ENCODE data around the gene CNTNAP3.
A peak's percentile ranks its signal among the peaks of the same experiment; 100 is the strongest.
"Not testable (repeated sequence)": the region's sequence is repeated elsewhere in the genome, so short reads cannot be mapped to it uniquely, and the experiment has no call there.

Gene CNTNAP3

DNA sequence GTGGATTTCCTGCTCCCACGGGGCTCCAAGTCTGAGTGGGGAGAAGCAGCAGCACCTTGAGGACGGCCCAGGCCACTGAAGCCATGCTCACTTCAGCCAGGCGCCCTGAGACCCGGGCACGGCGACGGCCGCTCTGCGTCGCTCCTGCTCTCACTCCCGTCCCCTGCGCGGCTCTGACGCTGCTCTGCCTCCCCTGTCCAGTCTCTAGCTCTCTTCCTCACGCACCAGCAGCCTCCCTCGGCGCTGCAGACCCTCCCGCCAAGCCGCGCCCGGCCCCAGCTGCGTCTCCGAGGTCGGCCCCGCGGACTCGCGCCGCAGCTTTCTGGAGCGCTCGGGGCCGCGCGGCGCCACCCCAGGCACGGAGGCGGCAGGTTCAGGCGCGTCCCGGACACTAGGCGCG is at the start of gene CNTNAP3:
CNTNAP3 (minus strand) TSS at position 188 of the 400 bp plus-strand sequence; CDS start at position 85, 103 bp downstream.
- not testable (repeated sequence) for DNase-seq

DNA sequence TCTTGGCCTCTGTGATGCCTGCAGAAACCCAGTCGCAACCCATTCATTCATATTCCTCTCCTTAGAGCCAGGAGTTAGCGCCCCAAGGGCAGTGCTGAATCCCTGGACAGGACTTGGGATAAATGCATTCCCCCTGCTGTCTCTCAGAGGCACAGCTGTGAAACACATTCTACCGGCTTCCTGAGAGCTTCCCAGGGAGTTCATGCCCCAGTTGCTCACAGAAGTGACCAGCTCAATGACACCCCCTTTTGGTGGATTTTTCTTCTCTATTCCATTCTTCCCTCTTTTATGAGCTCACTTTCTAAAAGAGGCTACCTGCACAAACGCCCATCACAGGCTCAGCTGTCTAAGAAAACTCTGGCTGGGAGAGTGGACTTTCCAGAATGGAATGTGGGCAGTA is 8.0 kb downstream of the CNTNAP3 start:
- not testable (repeated sequence) for DNase-seq

GRCh38 chr9:39242513-39242912 is 45.5 kb downstream of the CNTNAP3 start:
- DNase-seq: not testable (repeated sequence)

GRCh38 chr9:39232130-39232991 is 55.6 kb downstream of the CNTNAP3 start:
- not testable (repeated sequence) for DNase-seq

GRCh38 chr9:39215976-39216375 is 72.0 kb downstream of the CNTNAP3 start:
- DNase-seq: not testable (repeated sequence)

DNA sequence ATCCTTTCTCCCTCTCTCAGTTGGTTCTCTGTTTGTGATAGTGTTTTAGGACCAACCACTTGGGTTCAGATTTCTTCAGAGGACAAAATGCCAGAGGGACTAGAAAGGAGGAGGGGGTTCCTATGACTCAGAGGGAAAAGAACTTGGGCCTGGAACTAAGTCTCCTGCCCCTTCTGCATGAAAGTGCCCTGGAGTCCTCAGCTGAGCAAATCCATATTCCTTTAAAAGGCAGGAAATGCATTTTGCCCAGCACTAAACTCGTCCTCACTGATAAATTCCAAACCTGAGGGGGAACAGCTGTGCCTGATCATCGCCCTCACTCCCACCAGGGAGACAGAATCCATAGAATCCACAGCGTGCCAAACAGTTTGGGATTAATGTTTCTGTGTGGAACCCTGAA is 78.2 kb downstream of the CNTNAP3 start:
- not testable (repeated sequence) for DNase-seq

DNA sequence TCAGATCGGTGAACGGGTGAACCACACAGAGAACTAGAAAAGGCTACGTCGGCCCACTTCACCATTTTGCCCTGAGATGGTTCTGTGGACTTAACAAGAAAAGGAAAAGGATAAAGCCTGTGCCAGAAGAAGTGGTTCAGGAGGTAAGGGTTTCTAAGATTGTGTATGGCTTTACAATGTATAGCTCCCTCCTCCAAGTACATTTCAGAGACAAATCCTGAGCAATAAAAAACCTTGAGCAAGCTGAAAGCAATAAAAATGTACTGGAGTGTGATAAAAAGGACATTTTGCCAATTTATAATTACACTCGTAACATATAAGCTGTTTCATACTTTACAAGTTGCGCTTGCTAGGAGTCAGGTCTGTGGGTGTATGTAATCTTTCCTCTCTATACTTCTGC is 81.3 kb downstream of the CNTNAP3 start:
- not testable (repeated sequence) for DNase-seq

- not testable (repeated sequence) for DNase-seq
These were observed 82.1 kb downstream of the CNTNAP3 start for GRCh38 chr9:39205842-39206241.

GRCh38 chr9:39200412-39200811 is 87.6 kb downstream of the CNTNAP3 start:
- DNase-seq: not testable (repeated sequence)

- not testable (repeated sequence) for DNase-seq
These were observed 89.8 kb downstream of the CNTNAP3 start for GRCh38 chr9:39198000-39198709.

GRCh38 chr9:39171370-39171769 is 116.6 kb downstream of the CNTNAP3 start:
- DNase-seq: not testable (repeated sequence)

DNA sequence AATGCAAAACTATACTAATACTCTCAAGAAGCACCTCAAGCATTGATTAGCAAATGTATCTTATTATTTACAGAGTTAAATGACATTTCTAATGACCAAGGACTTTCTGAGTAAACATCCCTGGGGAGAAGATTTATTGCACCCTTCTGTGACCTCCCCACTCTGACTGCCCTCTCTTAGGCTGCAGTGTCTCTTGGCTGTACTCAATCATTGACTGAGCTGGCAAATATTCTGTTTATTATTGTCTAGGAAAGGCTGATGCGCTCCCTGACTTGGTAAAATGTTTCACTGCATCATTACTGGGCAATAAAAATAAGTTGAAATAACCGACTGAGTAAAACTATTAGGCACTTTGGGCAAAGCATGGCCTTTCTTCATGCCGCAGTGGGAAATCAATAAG is 130.3 kb downstream of the CNTNAP3 start:
- not testable (repeated sequence) for DNase-seq

DNA sequence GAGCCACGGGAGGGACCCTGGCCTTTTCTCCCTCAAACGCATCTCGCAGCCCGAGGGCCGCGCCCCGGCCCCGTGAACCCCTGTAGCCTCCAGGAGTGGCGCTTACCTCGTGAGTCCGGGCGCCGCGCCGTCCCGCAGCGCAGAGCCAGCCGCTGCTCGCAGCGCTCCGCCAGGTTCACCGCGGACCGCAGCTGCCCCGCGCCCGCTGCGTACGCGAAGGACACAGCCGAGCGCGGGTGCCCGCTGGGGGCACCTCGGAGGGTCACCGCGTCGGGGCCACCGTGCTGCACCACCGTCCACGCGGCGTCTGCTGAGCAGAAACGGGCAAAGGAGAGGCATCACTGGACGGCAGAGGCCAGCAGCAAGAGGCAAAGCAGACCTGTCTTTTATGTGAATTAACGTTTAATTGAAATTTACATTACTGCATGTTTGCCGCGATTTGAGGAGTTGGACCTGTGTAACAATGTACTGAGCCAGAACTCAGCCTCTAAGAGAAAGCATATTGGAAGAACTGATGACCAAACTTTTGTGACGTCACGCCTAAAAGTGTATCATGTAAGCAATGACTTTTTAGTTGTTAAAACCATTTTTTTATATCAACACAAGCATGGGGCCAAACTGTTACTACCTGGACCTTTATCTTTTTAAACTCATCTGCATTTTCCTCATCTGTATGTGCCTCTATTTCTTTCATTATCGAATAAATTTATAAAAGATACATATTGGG is 155.0 kb downstream of the CNTNAP3 start:
- DNase-seq: not testable (repeated sequence)

GRCh38 chr9:39121401-39121800 is 166.6 kb downstream of the CNTNAP3 start:
- DNase-seq: peak; percentile 1 to 46

DNA sequence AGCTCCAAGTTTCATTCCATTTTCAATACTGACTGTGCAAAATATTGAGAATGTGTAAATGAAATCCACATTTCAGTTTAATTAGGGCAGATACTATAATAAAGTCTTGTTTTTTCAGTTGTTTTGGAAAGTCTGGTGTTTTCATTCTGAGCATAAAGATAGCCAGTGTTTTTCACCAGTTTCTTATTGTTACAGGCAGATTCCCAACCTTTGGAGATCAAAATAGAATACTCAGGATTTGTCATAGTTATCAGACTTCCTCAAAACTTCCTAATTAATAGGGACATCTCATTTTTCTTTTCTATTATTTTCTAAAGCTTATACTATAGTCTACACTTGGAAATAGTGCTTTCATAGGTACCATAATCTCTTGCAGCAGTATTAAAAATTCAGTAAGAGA is 176.2 kb downstream of the CNTNAP3 start:
- not testable (repeated sequence) for DNase-seq

DNA sequence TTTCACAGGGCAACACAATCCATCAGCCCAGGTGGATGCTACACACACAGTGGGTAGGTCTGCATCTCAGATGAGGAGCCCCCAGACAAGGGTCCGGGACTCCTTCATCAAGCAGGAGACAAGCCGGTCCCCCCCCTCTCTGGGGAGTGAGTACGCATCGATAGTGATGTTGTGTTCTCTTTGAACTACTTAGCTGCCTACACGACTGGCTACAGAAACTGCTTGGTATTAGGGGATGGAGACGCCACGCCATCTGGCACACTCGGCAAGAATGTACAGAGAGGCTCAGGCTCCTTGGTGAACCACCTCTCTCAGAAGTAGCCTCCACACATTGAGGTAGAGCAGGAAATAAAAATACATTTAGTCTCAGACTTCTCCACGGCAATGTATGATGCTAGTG is 179.8 kb downstream of the CNTNAP3 start:
- peak; percentile 51 to 83 for DNase-seq

DNA sequence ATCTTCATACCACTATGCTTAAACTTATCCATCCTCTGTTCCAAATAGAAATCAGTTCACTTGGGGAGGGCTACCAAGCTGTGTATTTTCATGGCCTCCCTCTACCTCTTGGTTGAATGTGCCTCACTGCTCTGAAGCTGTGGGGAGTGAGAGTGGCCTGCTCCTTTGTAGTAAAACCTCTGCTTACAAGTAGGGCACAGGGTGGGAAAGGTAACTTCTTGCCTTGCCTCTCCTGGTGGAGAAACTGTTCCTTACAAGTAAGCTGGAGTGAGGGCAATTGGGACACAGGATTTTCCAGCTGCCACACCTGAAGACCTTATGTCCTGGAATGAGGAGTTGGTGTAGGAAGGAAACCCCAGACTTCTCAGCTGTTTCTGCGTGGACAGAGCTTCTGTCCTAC is 190.8 kb downstream of the CNTNAP3 start:
- not testable (repeated sequence) for DNase-seq

- DNase-seq: not testable (repeated sequence)
These were observed 202.7 kb downstream of the CNTNAP3 start for GRCh38 chr9:39085311-39085710.

- not testable (repeated sequence) for DNase-seq
These were observed 205.4 kb downstream of the CNTNAP3 start for GRCh38 chr9:39082574-39082973.

GRCh38 chr9:39080081-39080480 is 207.9 kb downstream of the CNTNAP3 start:
- not testable (repeated sequence) for DNase-seq

GRCh38 chr9:39078621-39079256 is 209.2 kb downstream of the CNTNAP3 start:
- DNase-seq: not testable (repeated sequence)

GRCh38 chr9:39073537-39073936 is 214.4 kb downstream of the CNTNAP3 start:
- not testable (repeated sequence) for DNase-seq

Measured in NCI-H524 (cell line).